Panc1 (cell line): ENCODE data around the gene OTOP3.

Experiments
- POLR2AphosphoS5 ChIP-seq: IDR thresholded peaks from 2 replicates; pipeline ENCODE4 v1.6.1; 2012; ENCODE audit warnings: mild to moderate bottlenecking, low read depth, low read length, moderate library complexity
- SIN3A ChIP-seq: IDR thresholded peaks from 2 replicates; pipeline ENCODE4 v1.6.1; 2012; ENCODE audit warnings: low read depth, mild to moderate bottlenecking, low read length, moderate library complexity, borderline replicate concordance; ENCODE audit not compliant: insufficient read depth
- TF ChIP-seq, protein P1 (sequence below): fragments of 450-650 bp; IDR thresholded peaks from 2 replicates; pipeline ENCODE4 v1.5.1; 2017; ENCODE audit warnings: mild to moderate bottlenecking
- TF ChIP-seq, protein P2 (sequence below), 2 experiments: IDR thresholded peaks; 2 replicates each; pipeline ENCODE4 v1.6.1; 2011 to 2012; ENCODE audit warnings: low read depth in 2 of 2, control low read depth in 1 of 2, low read length in 1 of 2, mild to moderate bottlenecking in 1 of 2, moderate library complexity in 1 of 2; ENCODE audit not compliant: insufficient read depth in 1 of 2

GRCh38 chr17:74959826-74960515 lies 24.3 kb downstream of the OTOP3 start:
- TF ChIP-seq, protein P1, sequence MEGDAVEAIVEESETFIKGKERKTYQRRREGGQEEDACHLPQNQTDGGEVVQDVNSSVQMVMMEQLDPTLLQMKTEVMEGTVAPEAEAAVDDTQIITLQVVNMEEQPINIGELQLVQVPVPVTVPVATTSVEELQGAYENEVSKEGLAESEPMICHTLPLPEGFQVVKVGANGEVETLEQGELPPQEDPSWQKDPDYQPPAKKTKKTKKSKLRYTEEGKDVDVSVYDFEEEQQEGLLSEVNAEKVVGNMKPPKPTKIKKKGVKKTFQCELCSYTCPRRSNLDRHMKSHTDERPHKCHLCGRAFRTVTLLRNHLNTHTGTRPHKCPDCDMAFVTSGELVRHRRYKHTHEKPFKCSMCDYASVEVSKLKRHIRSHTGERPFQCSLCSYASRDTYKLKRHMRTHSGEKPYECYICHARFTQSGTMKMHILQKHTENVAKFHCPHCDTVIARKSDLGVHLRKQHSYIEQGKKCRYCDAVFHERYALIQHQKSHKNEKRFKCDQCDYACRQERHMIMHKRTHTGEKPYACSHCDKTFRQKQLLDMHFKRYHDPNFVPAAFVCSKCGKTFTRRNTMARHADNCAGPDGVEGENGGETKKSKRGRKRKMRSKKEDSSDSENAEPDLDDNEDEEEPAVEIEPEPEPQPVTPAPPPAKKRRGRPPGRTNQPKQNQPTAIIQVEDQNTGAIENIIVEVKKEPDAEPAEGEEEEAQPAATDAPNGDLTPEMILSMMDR: no peak
- TF ChIP-seq, protein P2, sequence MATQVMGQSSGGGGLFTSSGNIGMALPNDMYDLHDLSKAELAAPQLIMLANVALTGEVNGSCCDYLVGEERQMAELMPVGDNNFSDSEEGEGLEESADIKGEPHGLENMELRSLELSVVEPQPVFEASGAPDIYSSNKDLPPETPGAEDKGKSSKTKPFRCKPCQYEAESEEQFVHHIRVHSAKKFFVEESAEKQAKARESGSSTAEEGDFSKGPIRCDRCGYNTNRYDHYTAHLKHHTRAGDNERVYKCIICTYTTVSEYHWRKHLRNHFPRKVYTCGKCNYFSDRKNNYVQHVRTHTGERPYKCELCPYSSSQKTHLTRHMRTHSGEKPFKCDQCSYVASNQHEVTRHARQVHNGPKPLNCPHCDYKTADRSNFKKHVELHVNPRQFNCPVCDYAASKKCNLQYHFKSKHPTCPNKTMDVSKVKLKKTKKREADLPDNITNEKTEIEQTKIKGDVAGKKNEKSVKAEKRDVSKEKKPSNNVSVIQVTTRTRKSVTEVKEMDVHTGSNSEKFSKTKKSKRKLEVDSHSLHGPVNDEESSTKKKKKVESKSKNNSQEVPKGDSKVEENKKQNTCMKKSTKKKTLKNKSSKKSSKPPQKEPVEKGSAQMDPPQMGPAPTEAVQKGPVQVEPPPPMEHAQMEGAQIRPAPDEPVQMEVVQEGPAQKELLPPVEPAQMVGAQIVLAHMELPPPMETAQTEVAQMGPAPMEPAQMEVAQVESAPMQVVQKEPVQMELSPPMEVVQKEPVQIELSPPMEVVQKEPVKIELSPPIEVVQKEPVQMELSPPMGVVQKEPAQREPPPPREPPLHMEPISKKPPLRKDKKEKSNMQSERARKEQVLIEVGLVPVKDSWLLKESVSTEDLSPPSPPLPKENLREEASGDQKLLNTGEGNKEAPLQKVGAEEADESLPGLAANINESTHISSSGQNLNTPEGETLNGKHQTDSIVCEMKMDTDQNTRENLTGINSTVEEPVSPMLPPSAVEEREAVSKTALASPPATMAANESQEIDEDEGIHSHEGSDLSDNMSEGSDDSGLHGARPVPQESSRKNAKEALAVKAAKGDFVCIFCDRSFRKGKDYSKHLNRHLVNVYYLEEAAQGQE (IDR thresholded peaks at IDR 0.05; ENCODE audit: insufficient read depth in 1 of 2, low read depth in 2 of 2, low read length in 1 of 2): no peak
- TF ChIP-seq SIN3A (no peak), POLR2AphosphoS5 (no peak)
